GM23248 (cell line): Measurements from ENCODE around the gene INHBB. TPM values are rescaled to one million over a fixed set of nuclear protein-coding genes. Genes with fewer than 3 reads are reported as not detected.

Source experiments
- DNase-seq: peaks from one replicate; pipeline ENCODE4 v3.0.0-alpha.2; 2015
- H2AFZ ChIP-seq: fragments of 200-600 bp; sonication (generic); 2 replicates; pipeline ENCODE4 v1.6.1; 2016; ENCODE audit warnings: antibody characterized with exemption
- H3F3A ChIP-seq: fragments of 200-600 bp; sonication (generic); 2 replicates; pipeline ENCODE4 v1.6.1; 2016; ENCODE audit warnings: mild to moderate bottlenecking, antibody characterized with exemption, mixed run types; ENCODE audit not compliant: insufficient read depth
- H3K27ac ChIP-seq: fragments of 200-600 bp; sonication (generic); 2 replicates; pipeline ENCODE4 v1.5.1; 2016; ENCODE audit warnings: mild to moderate bottlenecking
- H3K27me3 ChIP-seq: fragments of 200-600 bp; sonication (generic); replicated peaks from 2 replicates; pipeline ENCODE4 v1.6.1; 2016; ENCODE audit warnings: mild to moderate bottlenecking; ENCODE audit not compliant: insufficient read depth
- H3K36me3 ChIP-seq: fragments of 200-600 bp; sonication (generic); 2 replicates; pipeline ENCODE4 v1.6.1; 2016; ENCODE audit warnings: low read depth, mild to moderate bottlenecking
- H3K4me1 ChIP-seq: fragments of 200-600 bp; sonication (generic); 2 replicates; pipeline ENCODE4 v1.6.1; 2016; ENCODE audit warnings: mild to moderate bottlenecking; ENCODE audit not compliant: insufficient read depth
- H3K4me2 ChIP-seq: fragments of 200-600 bp; sonication (generic); one replicate; pipeline ENCODE4 v1.6.1; 2016; ENCODE audit warnings: mild to moderate bottlenecking; ENCODE audit not compliant: unreplicated experiment
- H3K4me3 ChIP-seq: fragments of 200-600 bp; sonication (generic); 2 replicates; pipeline ENCODE4 v1.5.1; 2016; ENCODE audit warnings: mild to moderate bottlenecking
- H3K79me2 ChIP-seq: fragments of 200-600 bp; sonication (generic); 2 replicates; pipeline ENCODE4 v1.6.1; 2016; ENCODE audit warnings: mild to moderate bottlenecking; ENCODE audit not compliant: insufficient read depth
- H3K9ac ChIP-seq: fragments of 200-600 bp; sonication (generic); 2 replicates; pipeline ENCODE4 v1.6.1; 2016; ENCODE audit warnings: mild to moderate bottlenecking
- H3K9me2 ChIP-seq: fragments of 200-600 bp; sonication (generic); 2 replicates; pipeline ENCODE4 v1.6.1; 2016; ENCODE audit warnings: mixed run types, mild to moderate bottlenecking, moderate library complexity; ENCODE audit not compliant: insufficient read depth
- H3K9me3 ChIP-seq: fragments of 200-600 bp; sonication (generic); one replicate; pipeline ENCODE4 v1.6.1; 2017; ENCODE audit warnings: low read depth
- H4K20me1 ChIP-seq: fragments of 200-600 bp; sonication (generic); 2 replicates; pipeline ENCODE4 v1.6.0; 2016; ENCODE audit not compliant: insufficient read depth
- EZH2 ChIP-seq: fragments of 200-600 bp; sonication (generic); IDR thresholded peaks from 2 replicates; pipeline ENCODE4 v1.6.1; 2018; ENCODE audit warnings: antibody characterized with exemption, mild to moderate bottlenecking; ENCODE audit not compliant: insufficient read depth, poor library complexity, severe bottlenecking
- EZH2phosphoT487 ChIP-seq: fragments of 200-600 bp; sonication (generic); IDR thresholded peaks from 2 replicates; pipeline ENCODE4 v1.6.1; 2018; ENCODE audit warnings: antibody characterized with exemption, moderate library complexity, mild to moderate bottlenecking, low read depth; ENCODE audit not compliant: insufficient read depth
- WGBS, 2 experiments: methylation state at CpG; one replicate each; pipeline ENCODE4 v1.1.6; 2015 to 2017; ENCODE audit warnings: low lambda C conversion rate in 2 of 2, low coverage in 1 of 2; ENCODE audit errors: missing lambda C conversion rate in 2 of 2; 5-methylcytosine and 5-hydroxymethylcytosine counted together
- in situ Hi-C: fragments of 300-500 bp; cut with MboI; formaldehyde crosslinking; loops from 2 replicates; pipeline ENCODE4 v1.15.0; 2020
- polyA plus RNA-seq: library from polyadenylated mRNA; unstranded; fragments of >200 nt; fragmentation: Nextera tagmentation; extraction: Ambion mirVana; gene quantifications from 2 replicates; pipeline ENCODE4 v1.2.1, GENCODE V29; 2016
- total RNA-seq: library from RNA; depleted of rRNA; stranded (reverse); fragments of >200 nt; shearing (Covaris generic); gene quantifications from 2 replicates; pipeline ENCODE4 v1.2.3, GENCODE V29; 2014

The INHBB gene
- total and polyA plus RNA-seq, 2 experiments from 2014 or later, result 0.49 to 5.6 TPM

GRCh38 chr2:120381661-120382060 is 35.7 kb downstream of the INHBB start:
- no peaks in the 10 kb centered on the region for H3K4me1 ChIP-seq
- H3K4me3 ChIP-seq, result no peak overlapping the region
- H2AFZ ChIP-seq, result no peak overlapping the region
- H3K27me3 ChIP-seq, result peaks cover 9% of the 10 kb centered on the region
- no peaks in the 10 kb centered on the region for H4K20me1 ChIP-seq
- WGBS, 2 experiments, result 71 to 74% methylated on average over 3 to 4 of the region's 4 CpGs
- H3K9ac ChIP-seq, result no peak overlapping the region
- no peaks in the 10 kb centered on the region for H3K36me3 ChIP-seq
- H3K79me2 ChIP-seq, result no peaks in the 10 kb centered on the region
- H3K9me2 ChIP-seq, result no peaks in the 10 kb centered on the region
- no peak overlapping the region for H3K4me2 ChIP-seq
- DNase-seq, result no peak
- H3K9me3 ChIP-seq, result no peaks in the 10 kb centered on the region
- H3F3A ChIP-seq, result no peaks in the 10 kb centered on the region
- in situ Hi-C loops, result no loop called here
- TF ChIP-seq EZH2, result no peak
- TF ChIP-seq EZH2phosphoT487, result no peak
- H3K27ac ChIP-seq, result no peak overlapping the region

DNA sequence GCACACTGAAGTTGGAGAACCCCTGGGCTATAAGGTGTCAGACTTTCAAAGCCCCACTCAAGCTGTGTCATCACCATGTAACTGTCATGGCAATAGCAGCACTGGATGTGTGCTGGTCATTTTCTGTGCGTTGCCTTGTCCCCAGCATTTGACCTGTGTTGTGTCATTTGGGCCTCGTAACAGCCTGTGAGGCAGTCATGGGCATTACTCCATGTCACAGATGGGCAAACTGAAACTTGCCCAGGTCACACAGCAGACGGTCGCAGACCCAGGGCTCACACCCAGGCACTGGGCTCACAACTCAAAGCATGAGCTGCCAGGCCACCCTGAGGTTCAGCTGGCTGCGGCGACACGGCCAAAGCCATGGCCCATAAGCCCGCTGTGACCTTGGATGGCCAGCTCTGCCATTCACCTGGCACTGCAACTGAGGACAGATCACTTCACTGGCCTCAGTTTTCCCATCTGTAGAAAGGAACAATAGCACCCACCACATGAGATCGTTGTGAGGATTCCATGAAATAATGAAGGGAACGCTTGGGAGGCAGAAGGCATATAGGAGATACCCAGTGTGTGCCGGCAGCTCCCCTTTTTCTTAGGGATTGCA is 36.7 kb downstream of the INHBB start:
- Histone ChIP-seq H3K27me3 (peaks cover 7% of the 10 kb centered on the region), H3K4me1 (no peaks in the 10 kb centered on the region), H4K20me1 (no peaks in the 10 kb centered on the region), H3K36me3 (no peaks in the 10 kb centered on the region), H3K79me2 (no peaks in the 10 kb centered on the region), H3K27ac (no peak overlapping the region), H3K4me2 (no peak overlapping the region), H3K9me3 (no peaks in the 10 kb centered on the region), H3F3A (no peaks in the 10 kb centered on the region), H3K4me3 (no peak overlapping the region), H3K9ac (no peak overlapping the region), H3K9me2 (no peaks in the 10 kb centered on the region), H2AFZ (no peak overlapping the region)
- DNase-seq, result no peak
- TF ChIP-seq EZH2phosphoT487, result no peak
- in situ Hi-C loops, result no loop called here
- 68 to 69% methylated on average over 11 of the region's 11 CpGs for WGBS, 2 experiments

- no peak for DNase-seq
- H4K20me1 ChIP-seq, result no peaks in the 10 kb centered on the region
- no peak overlapping the region for H3K9ac ChIP-seq
- no peak overlapping the region for H3K4me3 ChIP-seq
- H3K79me2 ChIP-seq, result no peaks in the 10 kb centered on the region
- H3K4me1 ChIP-seq, result no peaks in the 10 kb centered on the region
- no peaks in the 10 kb centered on the region for H3F3A ChIP-seq
- no peaks in the 10 kb centered on the region for H3K36me3 ChIP-seq
- no peak for TF ChIP-seq EZH2phosphoT487
- no peak for TF ChIP-seq EZH2
- H3K9me2 ChIP-seq, result no peaks in the 10 kb centered on the region
- in situ Hi-C loops, result no loop called here
- peaks cover 5% of the 10 kb centered on the region for H3K27me3 ChIP-seq
- H2AFZ ChIP-seq, result no peak overlapping the region
- H3K27ac ChIP-seq, result no peak overlapping the region
- H3K4me2 ChIP-seq, result no peak overlapping the region
- H3K9me3 ChIP-seq, result no peaks in the 10 kb centered on the region
- WGBS, 2 experiments, result 92 to 97% methylated on average over 6 to 7 of the region's 7 CpGs
Observed at GRCh38 chr2:120383191-120383590, 37.3 kb downstream of the INHBB start.

- Histone ChIP-seq H2AFZ (no peak overlapping the region), H3K36me3 (no peaks in the 10 kb centered on the region), H3K4me1 (no peaks in the 10 kb centered on the region), H3K9me3 (no peaks in the 10 kb centered on the region), H3K4me2 (no peak overlapping the region), H3K4me3 (no peak overlapping the region), H3F3A (no peaks in the 10 kb centered on the region), H3K27ac (no peak overlapping the region), H3K27me3 (peaks cover 5% of the 10 kb centered on the region), H3K9ac (no peak overlapping the region), H3K79me2 (no peaks in the 10 kb centered on the region), H3K9me2 (no peaks in the 10 kb centered on the region), H4K20me1 (no peaks in the 10 kb centered on the region)
- TF ChIP-seq EZH2 (no peak), EZH2phosphoT487 (no peak)
- no peak for DNase-seq
- in situ Hi-C loops, result no loop called here
- 73 to 80% methylated on average over 13 of the region's 13 CpGs for WGBS, 2 experiments
Observed at GRCh38 chr2:120383631-120384340, 37.9 kb downstream of the INHBB start.
